GM15510 (cell line): ENCODE results near the gene ERCC6.

ENCODE experiments used
- POLR2A ChIP-seq: IDR thresholded peaks from 3 replicates; pipeline ENCODE4 v1.6.1; 2011; ENCODE audit warnings: borderline replicate concordance; ENCODE audit not compliant: insufficient read length; ENCODE audit errors: extremely low read depth

Gene ERCC6

GRCh38 chr10:49508249-49508648 is 30.7 kb downstream of the ERCC6 start:
- no peak for TF ChIP-seq POLR2A

GRCh38 chr10:49505589-49505988 is 33.3 kb downstream of the ERCC6 start:
- TF ChIP-seq POLR2A, result no peak

GRCh38 chr10:49505076-49505475 is 33.8 kb downstream of the ERCC6 start:
- no peak for TF ChIP-seq POLR2A

GRCh38 chr10:49504528-49504927 is 34.4 kb downstream of the ERCC6 start:
- TF ChIP-seq POLR2A, result no peak

- no peak for TF ChIP-seq POLR2A
Observed at GRCh38 chr10:49502358-49502757, 36.6 kb downstream of the ERCC6 start.

- no peak for TF ChIP-seq POLR2A
Observed at GRCh38 chr10:49500412-49500811, 38.5 kb downstream of the ERCC6 start.

- TF ChIP-seq POLR2A, result no peak
Observed at GRCh38 chr10:49499305-49499851, 39.5 kb downstream of the ERCC6 start.

GRCh38 chr10:49498425-49498824 is 40.5 kb downstream of the ERCC6 start:
- no peak for TF ChIP-seq POLR2A

GRCh38 chr10:49497358-49497757 is 41.6 kb downstream of the ERCC6 start:
- no peak for TF ChIP-seq POLR2A

GRCh38 chr10:49488056-49488717 is 50.7 kb downstream of the ERCC6 start:
- no peak for TF ChIP-seq POLR2A

GRCh38 chr10:49486738-49487137 is 52.2 kb downstream of the ERCC6 start:
- TF ChIP-seq POLR2A, result no peak

GRCh38 chr10:49486009-49486408 is 52.9 kb downstream of the ERCC6 start:
- no peak for TF ChIP-seq POLR2A

- no peak for TF ChIP-seq POLR2A
Observed at GRCh38 chr10:49484486-49485235, 54.3 kb downstream of the ERCC6 start.

- TF ChIP-seq POLR2A, result no peak
Observed at GRCh38 chr10:49478819-49479218, 60.1 kb downstream of the ERCC6 start.

GRCh38 chr10:49474901-49475300 is 64.0 kb downstream of the ERCC6 start:
- TF ChIP-seq POLR2A, result no peak

- TF ChIP-seq POLR2A, result no peak
Observed at GRCh38 chr10:49471532-49471931, 67.4 kb downstream of the ERCC6 start.

- TF ChIP-seq POLR2A, result no peak
Observed at GRCh38 chr10:49465736-49466135, 73.2 kb downstream of the ERCC6 start.
